22Rv1 (cell line): ENCODE data around the gene SFI1.

Experiments
- ZFX ChIP-seq: fragments of 450-650 bp; IDR thresholded peaks from 2 replicates; pipeline ENCODE4 v1.6.1; 2017; ENCODE audit warnings: antibody characterized with exemption, borderline replicate concordance
- TF ChIP-seq, protein P1 (sequence below): fragments of 450-650 bp; IDR thresholded peaks from 2 replicates; pipeline ENCODE4 v1.5.1; 2017; ENCODE audit warnings: mild to moderate bottlenecking

DNA sequence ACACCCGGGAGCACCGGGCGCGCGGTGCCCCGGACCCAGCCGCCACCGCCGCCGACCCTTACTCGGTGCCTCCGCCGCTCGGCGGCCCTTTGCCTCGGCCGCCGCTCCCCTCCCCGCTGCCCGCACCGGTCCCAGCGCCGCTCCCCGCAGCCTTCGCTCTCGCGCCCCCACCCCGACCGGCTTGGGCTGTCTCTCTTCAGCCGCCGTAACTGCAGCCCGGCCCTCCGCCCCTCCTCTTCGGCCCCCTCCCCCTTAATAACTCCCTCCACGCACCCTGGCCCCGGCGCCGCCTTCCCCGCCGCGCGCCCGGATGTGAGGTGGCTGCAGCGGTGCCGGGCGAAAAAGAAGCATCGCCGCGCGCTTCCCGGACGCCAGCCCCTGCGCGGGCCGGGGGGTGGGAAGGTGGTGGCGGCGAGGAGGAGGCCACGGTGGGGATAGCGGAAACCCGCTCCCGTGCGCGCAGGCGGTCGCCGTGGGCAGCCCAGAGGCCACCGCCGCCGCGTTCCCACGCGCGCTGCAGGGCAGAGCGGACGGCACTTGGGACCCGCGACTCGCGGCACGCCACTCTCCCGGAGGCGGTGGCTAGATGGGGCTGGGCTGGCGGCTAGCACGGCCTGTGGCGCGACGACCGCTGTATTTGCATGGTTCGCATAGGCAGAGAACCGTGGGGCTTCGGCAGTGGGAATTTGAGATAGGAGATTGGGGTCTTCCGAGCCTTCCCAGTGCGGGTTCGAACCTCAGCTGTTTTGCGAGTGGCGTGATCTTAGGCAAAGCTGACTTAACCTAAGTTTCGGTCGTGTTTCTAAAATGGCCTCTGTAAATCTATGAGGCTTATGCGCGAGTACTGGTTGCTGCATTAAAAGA is 6.5 kb upstream of the SFI1 start, which contains the start of gene EIF4ENIF1:
- TF ChIP-seq, protein P1, sequence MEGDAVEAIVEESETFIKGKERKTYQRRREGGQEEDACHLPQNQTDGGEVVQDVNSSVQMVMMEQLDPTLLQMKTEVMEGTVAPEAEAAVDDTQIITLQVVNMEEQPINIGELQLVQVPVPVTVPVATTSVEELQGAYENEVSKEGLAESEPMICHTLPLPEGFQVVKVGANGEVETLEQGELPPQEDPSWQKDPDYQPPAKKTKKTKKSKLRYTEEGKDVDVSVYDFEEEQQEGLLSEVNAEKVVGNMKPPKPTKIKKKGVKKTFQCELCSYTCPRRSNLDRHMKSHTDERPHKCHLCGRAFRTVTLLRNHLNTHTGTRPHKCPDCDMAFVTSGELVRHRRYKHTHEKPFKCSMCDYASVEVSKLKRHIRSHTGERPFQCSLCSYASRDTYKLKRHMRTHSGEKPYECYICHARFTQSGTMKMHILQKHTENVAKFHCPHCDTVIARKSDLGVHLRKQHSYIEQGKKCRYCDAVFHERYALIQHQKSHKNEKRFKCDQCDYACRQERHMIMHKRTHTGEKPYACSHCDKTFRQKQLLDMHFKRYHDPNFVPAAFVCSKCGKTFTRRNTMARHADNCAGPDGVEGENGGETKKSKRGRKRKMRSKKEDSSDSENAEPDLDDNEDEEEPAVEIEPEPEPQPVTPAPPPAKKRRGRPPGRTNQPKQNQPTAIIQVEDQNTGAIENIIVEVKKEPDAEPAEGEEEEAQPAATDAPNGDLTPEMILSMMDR = no peak
- no peak for TF ChIP-seq ZFX
